Stimulated activated naive CD4-positive, alpha-beta T cell treated with Interleukin-2 at 50 U/mL for 16 hours (primary cell): ENCODE data around the gene ZNF268.

Source experiments
- DNase-seq: peaks from one replicate; lab custom pipeline; 2025; lab: John Stamatoyannopoulos, UW

Gene ZNF268

GRCh38 chr12:133181238-133181959 lies at the start of gene ZNF268:
ZNF268 (plus strand) TSS chr12:133181495; CDS start chr12:133181998, 503 bp downstream.
- DNase-seq: peak; percentile 84

- DNase-seq: no peak
These were observed 45.5 kb upstream of the ZNF268 start for GRCh38 chr12:133135747-133136146.

- no peak for DNase-seq
These were observed 35.3 kb upstream of the ZNF268 start for GRCh38 chr12:133145981-133146380.

GRCh38 chr12:133156125-133156690 lies 25.1 kb upstream of the ZNF268 start:
- no peak for DNase-seq

GRCh38 chr12:133165776-133166175 lies 15.5 kb upstream of the ZNF268 start:
- no peak for DNase-seq

- no peak for DNase-seq
These were observed 8.8 kb upstream of the ZNF268 start for GRCh38 chr12:133172491-133172890.

GRCh38 chr12:133174901-133175300 lies 6.4 kb upstream of the ZNF268 start:
- DNase-seq: no peak

GRCh38 chr12:133180669-133181068 lies 626 bp upstream of the ZNF268 start:
- no peak for DNase-seq

- DNase-seq: no peak
These were observed 8.9 kb downstream of the ZNF268 start for GRCh38 chr12:133190176-133190575.

GRCh38 chr12:133192847-133193246 lies 11.6 kb downstream of the ZNF268 start:
- DNase-seq: no peak

- DNase-seq: no peak
These were observed 20.6 kb downstream of the ZNF268 start for GRCh38 chr12:133201888-133202287.

GRCh38 chr12:133202493-133203343 lies 21.4 kb downstream of the ZNF268 start:
- DNase-seq: no peak

GRCh38 chr12:133203344-133204263 lies 22.3 kb downstream of the ZNF268 start:
- no peak for DNase-seq

GRCh38 chr12:133204264-133204603 lies 22.9 kb downstream of the ZNF268 start:
- DNase-seq: no peak

GRCh38 chr12:133206390-133206789 lies 25.1 kb downstream of the ZNF268 start:
- no peak for DNase-seq

GRCh38 chr12:133215724-133216123 lies 34.4 kb downstream of the ZNF268 start:
- DNase-seq: no peak

GRCh38 chr12:133217219-133217618 lies 35.9 kb downstream of the ZNF268 start:
- no peak for DNase-seq

- no peak for DNase-seq
These were observed 39.2 kb downstream of the ZNF268 start for GRCh38 chr12:133220521-133220920.

- DNase-seq: no peak
These were observed 39.9 kb downstream of the ZNF268 start for GRCh38 chr12:133221241-133221640.

- no peak for DNase-seq
These were observed 40.9 kb downstream of the ZNF268 start for GRCh38 chr12:133222211-133222610.

- no peak for DNase-seq
These were observed 44.2 kb downstream of the ZNF268 start for GRCh38 chr12:133225527-133225926.

GRCh38 chr12:133226690-133227089 lies 45.4 kb downstream of the ZNF268 start:
- no peak for DNase-seq
